Vagina (tissue), 2 donors: ENCODE results near the gene CD79B. TPM values are rescaled to one million over a fixed set of nuclear protein-coding genes. Genes with fewer than 3 reads are reported as not detected.

Experiments
- DNase-seq, 2 donors: peaks; one replicate each; pipeline ENCODE4 v3.0.0-alpha.2; 2017; ENCODE audit errors: extremely low spot score in 2 of 2
- H3K27ac ChIP-seq: fragments of 200-600 bp; sonication (generic); one replicate; pipeline ENCODE4 v1.5.1; 2019
- H3K27me3 ChIP-seq: fragments of 200-600 bp; sonication (generic); one replicate; pipeline ENCODE4 v1.5.1; 2019
- H3K36me3 ChIP-seq, 2 donors: fragments of 200-600 bp; sonication (generic); one replicate each; pipeline ENCODE4 v1.5.1; 2017 to 2019
- H3K4me1 ChIP-seq: fragments of 200-600 bp; sonication (generic); one replicate; pipeline ENCODE4 v1.5.1; 2019
- H3K4me3 ChIP-seq, 2 donors: fragments of 200-600 bp; sonication (generic); 1 replicate in 1 of 2; 2 replicates in 1 of 2; pipeline ENCODE4 v1.5.1; 2016 to 2019
- H3K9me3 ChIP-seq: fragments of 200-600 bp; sonication (generic); one replicate; pipeline ENCODE4 v1.5.1; 2019
- POLR2A ChIP-seq, 2 donors: fragments of 450-650 bp; IDR thresholded peaks; one replicate each; pipeline ENCODE4 v1.6.1; 2017; ENCODE audit warnings: antibody characterized with exemption in 2 of 2, mild to moderate bottlenecking in 2 of 2, moderate library complexity in 2 of 2
- POLR2AphosphoS5 ChIP-seq, 2 donors: sonication (generic); formaldehyde crosslinking; IDR thresholded peaks; one replicate each; pipeline ENCODE4 v1.9.0; 2017; ENCODE audit warnings: antibody characterized with exemption in 2 of 2, mild to moderate bottlenecking in 2 of 2, low read depth in 1 of 2; ENCODE audit not compliant: insufficient read depth in 1 of 2
- intact Hi-C: fragments of 100-400 bp; cut with DNase I; formaldehyde crosslinking; loops from one replicate; pipeline ENCODE4 v1.15.1; 2023
- total RNA-seq: library from RNA; depleted of rRNA; stranded (reverse); fragments of >200 nt; gene quantifications from one replicate; pipeline ENCODE4 v1.2.3, GENCODE V29; 2016
- TF ChIP-seq, protein P1 (sequence below), 3 experiments: fragments of 450-650 bp in 2 of 3; fragments of 200-600 bp in 1 of 3; sonication (generic) in 1 of 3; IDR thresholded peaks; one replicate each; pipeline ENCODE4 v1.5.1; 2017 to 2019; ENCODE audit warnings: antibody characterized with exemption in 3 of 3, mild to moderate bottlenecking in 2 of 3, moderate library complexity in 2 of 3

Gene CD79B
- total RNA-seq, 1 donor from 2014 or later, result 3.9 TPM

GRCh38 chr17:63974594-63975192 lies 42.6 kb upstream of the CD79B start:
- Histone ChIP-seq H3K4me3 (no peak overlapping the region), H3K27ac (no peak overlapping the region), H3K27me3 (no peaks in the 10 kb centered on the region), H3K4me1 (no peaks in the 10 kb centered on the region), H3K9me3 (no peaks in the 10 kb centered on the region), H3K36me3 (no peaks in the 10 kb centered on the region)
- TF ChIP-seq, protein P1, sequence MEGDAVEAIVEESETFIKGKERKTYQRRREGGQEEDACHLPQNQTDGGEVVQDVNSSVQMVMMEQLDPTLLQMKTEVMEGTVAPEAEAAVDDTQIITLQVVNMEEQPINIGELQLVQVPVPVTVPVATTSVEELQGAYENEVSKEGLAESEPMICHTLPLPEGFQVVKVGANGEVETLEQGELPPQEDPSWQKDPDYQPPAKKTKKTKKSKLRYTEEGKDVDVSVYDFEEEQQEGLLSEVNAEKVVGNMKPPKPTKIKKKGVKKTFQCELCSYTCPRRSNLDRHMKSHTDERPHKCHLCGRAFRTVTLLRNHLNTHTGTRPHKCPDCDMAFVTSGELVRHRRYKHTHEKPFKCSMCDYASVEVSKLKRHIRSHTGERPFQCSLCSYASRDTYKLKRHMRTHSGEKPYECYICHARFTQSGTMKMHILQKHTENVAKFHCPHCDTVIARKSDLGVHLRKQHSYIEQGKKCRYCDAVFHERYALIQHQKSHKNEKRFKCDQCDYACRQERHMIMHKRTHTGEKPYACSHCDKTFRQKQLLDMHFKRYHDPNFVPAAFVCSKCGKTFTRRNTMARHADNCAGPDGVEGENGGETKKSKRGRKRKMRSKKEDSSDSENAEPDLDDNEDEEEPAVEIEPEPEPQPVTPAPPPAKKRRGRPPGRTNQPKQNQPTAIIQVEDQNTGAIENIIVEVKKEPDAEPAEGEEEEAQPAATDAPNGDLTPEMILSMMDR (IDR thresholded peaks at IDR 0.05), result no peak
- no peak for TF ChIP-seq POLR2A (IDR thresholded peaks at IDR 0.05)
- no peak for TF ChIP-seq POLR2AphosphoS5 (IDR thresholded peaks at IDR 0.05; ENCODE audit: insufficient read depth in 1 of 2, low read depth in 1 of 2)
- intact Hi-C loops, result no loop called here
- no peak for DNase-seq

GRCh38 chr17:63973930-63974593 lies 41.9 kb upstream of the CD79B start:
- DNase-seq, result no peak
- intact Hi-C loops, result no loop called here
- Histone ChIP-seq H3K27me3 (no peaks in the 10 kb centered on the region), H3K27ac (no peak overlapping the region), H3K4me3 (no peak overlapping the region), H3K9me3 (no peaks in the 10 kb centered on the region), H3K4me1 (no peaks in the 10 kb centered on the region), H3K36me3 (no peaks in the 10 kb centered on the region)
- TF ChIP-seq, protein P1 (IDR thresholded peaks at IDR 0.05), result no peak
- TF ChIP-seq POLR2A (IDR thresholded peaks at IDR 0.05) (no peak), POLR2AphosphoS5 (IDR thresholded peaks at IDR 0.05; ENCODE audit: insufficient read depth in 1 of 2, low read depth in 1 of 2) (no peak)

DNA sequence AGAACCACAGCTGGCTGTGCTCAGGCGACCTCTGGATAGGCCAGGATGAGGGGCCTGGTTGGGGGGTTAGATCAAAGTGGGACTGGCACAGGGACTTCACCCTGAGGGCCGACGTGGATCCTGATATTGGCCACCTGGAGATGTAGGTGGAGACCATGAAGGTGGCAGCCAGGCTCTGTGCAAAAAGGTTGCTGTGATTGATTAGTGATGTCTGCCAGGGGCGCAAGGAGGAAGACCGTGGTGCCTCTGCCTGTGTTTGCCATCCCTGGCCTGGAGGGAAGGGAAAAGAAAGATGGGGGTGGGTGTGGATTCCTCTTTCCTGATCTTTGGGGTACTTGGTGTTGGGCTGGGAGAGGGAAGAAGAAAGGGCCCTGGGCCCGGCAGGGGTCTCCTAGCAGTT lies 41.1 kb upstream of the CD79B start:
- Histone ChIP-seq H3K27ac (no peak overlapping the region), H3K4me3 (no peak overlapping the region), H3K36me3 (no peaks in the 10 kb centered on the region), H3K27me3 (no peaks in the 10 kb centered on the region), H3K4me1 (no peaks in the 10 kb centered on the region), H3K9me3 (no peaks in the 10 kb centered on the region)
- intact Hi-C loops, result no loop called here
- no peak for TF ChIP-seq POLR2AphosphoS5 (IDR thresholded peaks at IDR 0.05; ENCODE audit: insufficient read depth in 1 of 2, low read depth in 1 of 2)
- no peak for TF ChIP-seq POLR2A (IDR thresholded peaks at IDR 0.05)
- TF ChIP-seq, protein P1 (IDR thresholded peaks at IDR 0.05), result no peak
- no peak for DNase-seq

GRCh38 chr17:63972796-63973195 lies 40.7 kb upstream of the CD79B start, which contains the start of gene SCN4A:
TSS of gene SCN4A (minus strand) at chr17:63972918. CDS start at chr17:63972841, 77 bp downstream.
- TF ChIP-seq POLR2AphosphoS5 (IDR thresholded peaks at IDR 0.05; ENCODE audit: insufficient read depth in 1 of 2, low read depth in 1 of 2), result no peak
- TF ChIP-seq POLR2A (IDR thresholded peaks at IDR 0.05), result no peak
- no peaks in the 10 kb centered on the region for H3K9me3 ChIP-seq
- no peak for DNase-seq
- no peaks in the 10 kb centered on the region for H3K27me3 ChIP-seq
- intact Hi-C loops, result no loop called here
- H3K4me3 ChIP-seq, result no peak within 1 kb of the TSS
- no peak within 1 kb of the TSS for H3K27ac ChIP-seq
- no peaks in the 10 kb centered on the region for H3K4me1 ChIP-seq
- H3K36me3 ChIP-seq, result no peaks in the 10 kb centered on the region

GRCh38 chr17:63969278-63969677 lies 37.1 kb upstream of the CD79B start:
- no peaks in the 10 kb centered on the region for H3K27me3 ChIP-seq

More at GRCh38 chr17:63969278-63969677, 37.1 kb upstream of the CD79B start:
- Histone ChIP-seq H3K27ac (no peak overlapping the region), H3K9me3 (no peaks in the 10 kb centered on the region), H3K4me1 (no peaks in the 10 kb centered on the region), H3K36me3 (no peaks in the 10 kb centered on the region), H3K4me3 (no peak overlapping the region)
- TF ChIP-seq, protein P1 (IDR thresholded peaks at IDR 0.05), result no peak
- TF ChIP-seq POLR2A (IDR thresholded peaks at IDR 0.05), result no peak
- TF ChIP-seq POLR2AphosphoS5 (IDR thresholded peaks at IDR 0.05; ENCODE audit: insufficient read depth in 1 of 2, low read depth in 1 of 2), result no peak
- no peak for DNase-seq
- intact Hi-C loops, result no loop called here
